Karpas-422 (cell line): ENCODE data around the gene CPLANE1. TPM values are rescaled to one million over a fixed set of nuclear protein-coding genes. Genes with fewer than 3 reads are reported as not detected.
"Not testable (repeated sequence)": the region's sequence is repeated elsewhere in the genome, so short reads cannot be mapped to it uniquely, and the experiment has no call there.

Source experiments
- DNase-seq: peaks from one replicate; pipeline ENCODE4 v3.0.0-alpha.2; 2015
- H2AFZ ChIP-seq: fragments of 200-600 bp; sonication (generic); 2 replicates; pipeline ENCODE4 v1.6.1; 2014; ENCODE audit warnings: antibody characterized with exemption, low read length, mixed read lengths
- H3K27ac ChIP-seq: fragments of 200-600 bp; sonication (generic); 2 replicates; pipeline ENCODE4 v1.5.1; 2014; ENCODE audit warnings: mild to moderate bottlenecking, low read length, moderate library complexity
- H3K27me3 ChIP-seq: fragments of 200-600 bp; sonication (generic); 2 replicates; pipeline ENCODE4 v1.6.1; 2014; ENCODE audit warnings: low read length, mixed read lengths
- H3K36me3 ChIP-seq: fragments of 200-600 bp; sonication (generic); 2 replicates; pipeline ENCODE4 v1.6.1; 2014; ENCODE audit warnings: low read length, mixed read lengths; ENCODE audit not compliant: insufficient read depth
- H3K4me1 ChIP-seq: fragments of 200-600 bp; sonication (generic); 2 replicates; pipeline ENCODE4 v1.6.1; 2014; ENCODE audit warnings: mild to moderate bottlenecking, low read length, mixed read lengths
- H3K4me2 ChIP-seq: fragments of 200-600 bp; sonication (generic); 2 replicates; pipeline ENCODE4 v1.6.1; 2014; ENCODE audit warnings: low read length, low read depth, mild to moderate bottlenecking; ENCODE audit not compliant: poor library complexity, severe bottlenecking
- H3K4me3 ChIP-seq: fragments of 200-600 bp; sonication (generic); 2 replicates; pipeline ENCODE4 v1.5.1; 2014; ENCODE audit warnings: mild to moderate bottlenecking, antibody characterized with exemption, low read length, mixed read lengths
- H3K79me2 ChIP-seq: fragments of 200-600 bp; sonication (generic); 2 replicates; pipeline ENCODE4 v1.6.1; 2014; ENCODE audit warnings: mild to moderate bottlenecking, low read length, mixed read lengths
- H3K9ac ChIP-seq: fragments of 200-600 bp; sonication (generic); 2 replicates; pipeline ENCODE4 v1.6.0; 2014; ENCODE audit warnings: low read length
- H3K9me2 ChIP-seq: fragments of 200-600 bp; sonication (generic), shearing (Covaris generic); replicated peaks from 2 replicates; pipeline ENCODE4 v1.6.0; 2014; ENCODE audit warnings: mild to moderate bottlenecking, low read length, moderate library complexity; ENCODE audit not compliant: insufficient read depth
- H3K9me3 ChIP-seq: fragments of 300-700, 200-600 bp; sonication (generic); 2 replicates; pipeline ENCODE4 v1.6.1; 2014; ENCODE audit warnings: low read length, mixed read lengths
- H4K20me1 ChIP-seq: fragments of 200-600 bp; sonication (generic); 2 replicates; pipeline ENCODE4 v1.6.1; 2014; ENCODE audit warnings: mild to moderate bottlenecking, antibody characterized with exemption, low read length, low read depth; ENCODE audit not compliant: insufficient read depth
- total RNA-seq: library from RNA; depleted of rRNA; stranded (reverse); fragments of >200 nt; shearing (Covaris generic); gene quantifications from 2 replicates; pipeline ENCODE4 v1.2.3, GENCODE V29; 2014; ENCODE audit warnings: low replicate concordance; rRNA removed

The CPLANE1 gene
- total RNA-seq, result 0.04 TPM in 2 replicates

DNA sequence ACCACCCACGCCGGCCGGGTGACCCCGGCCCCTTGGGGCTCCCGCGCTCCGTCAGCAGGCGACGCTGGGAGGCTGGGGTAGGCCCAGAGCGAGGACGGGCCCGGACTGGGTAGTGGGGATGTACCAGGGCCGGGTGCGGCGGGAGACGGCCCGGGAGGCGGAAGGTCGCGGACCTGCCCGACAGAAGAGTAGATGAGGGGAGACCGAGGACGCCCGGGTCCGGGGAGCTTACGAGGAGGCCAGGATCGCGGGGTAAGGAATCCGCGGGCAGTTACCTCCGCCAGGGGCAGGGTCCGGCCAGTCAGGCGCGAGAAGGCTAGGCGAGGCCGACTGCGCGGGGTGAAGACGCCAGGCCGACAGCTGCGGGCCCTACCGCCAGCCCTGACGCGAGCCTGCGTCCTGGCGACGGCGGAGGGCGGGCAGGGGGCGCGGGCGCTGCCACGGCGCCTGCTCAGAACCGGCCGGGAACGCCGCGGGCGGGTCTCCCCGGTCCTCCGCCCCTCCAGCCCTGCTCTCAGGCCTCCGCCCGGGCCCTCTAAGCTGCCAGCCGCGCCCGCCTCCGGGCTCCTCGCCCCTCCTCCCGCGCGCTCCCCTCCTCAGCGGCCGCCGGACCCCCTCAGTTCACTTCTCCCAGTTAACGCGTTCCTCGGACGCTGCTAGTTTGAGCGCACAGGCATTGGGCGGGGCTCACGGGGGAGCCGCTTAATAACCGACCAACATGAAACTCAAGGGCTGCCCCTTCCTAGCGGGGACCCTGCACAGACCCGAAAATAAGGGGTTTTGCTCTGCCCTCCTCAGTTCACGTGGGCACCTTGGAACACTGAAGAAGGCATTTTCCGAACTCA lies at the start of gene CPLANE1:
Gene CPLANE1, minus strand, starts transcription at position 407 of the 845 bp plus-strand sequence. CDS start 1,678 bp downstream, outside the sequence.
- Histone ChIP-seq H3K79me2 (no peaks in the 10 kb centered on the region), H3K9ac (no peak within 1 kb of the TSS), H3K9me2 (no peaks in the 10 kb centered on the region), H2AFZ (no peak within 1 kb of the TSS), H3K9me3 (no peaks in the 10 kb centered on the region), H3K4me1 (no peaks in the 10 kb centered on the region), H3K4me3 (no peak within 1 kb of the TSS), H3K27me3 (no peaks in the 10 kb centered on the region), H4K20me1 (no peaks in the 10 kb centered on the region), H3K27ac (no peak within 1 kb of the TSS), H3K4me2 (no peak within 1 kb of the TSS), H3K36me3 (no peaks in the 10 kb centered on the region)
- DNase-seq, result no peak

DNA sequence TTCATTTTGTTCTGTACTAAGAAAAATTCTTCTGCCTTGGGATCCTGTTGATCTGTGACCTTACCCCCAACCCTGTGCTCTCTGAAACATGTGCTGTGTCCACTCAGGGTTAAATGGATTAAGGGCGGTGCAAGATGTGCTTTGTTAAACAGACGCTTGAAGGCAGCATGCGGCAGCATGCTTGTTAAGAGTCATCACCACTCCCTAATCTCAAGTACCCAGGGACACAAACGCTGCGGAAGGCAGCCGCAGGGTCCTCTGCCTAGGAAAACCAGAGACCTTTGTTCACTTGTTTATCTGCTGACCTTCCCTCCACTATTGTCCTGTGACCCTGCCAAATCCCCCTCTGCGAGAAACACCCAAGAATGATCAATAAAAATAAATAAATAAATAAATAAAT lies 47.1 kb upstream of the CPLANE1 start:
- H3K27me3 ChIP-seq, H3K4me3 ChIP-seq, H3K79me2 ChIP-seq, H3K9me3 ChIP-seq, DNase-seq, H3K9ac ChIP-seq, H2AFZ ChIP-seq, H4K20me1 ChIP-seq, H3K4me2 ChIP-seq, H3K9me2 ChIP-seq, H3K4me1 ChIP-seq, H3K27ac ChIP-seq: not testable (repeated sequence)
- H3K36me3 ChIP-seq, result peaks cover 51% of the 10 kb centered on the region

DNA sequence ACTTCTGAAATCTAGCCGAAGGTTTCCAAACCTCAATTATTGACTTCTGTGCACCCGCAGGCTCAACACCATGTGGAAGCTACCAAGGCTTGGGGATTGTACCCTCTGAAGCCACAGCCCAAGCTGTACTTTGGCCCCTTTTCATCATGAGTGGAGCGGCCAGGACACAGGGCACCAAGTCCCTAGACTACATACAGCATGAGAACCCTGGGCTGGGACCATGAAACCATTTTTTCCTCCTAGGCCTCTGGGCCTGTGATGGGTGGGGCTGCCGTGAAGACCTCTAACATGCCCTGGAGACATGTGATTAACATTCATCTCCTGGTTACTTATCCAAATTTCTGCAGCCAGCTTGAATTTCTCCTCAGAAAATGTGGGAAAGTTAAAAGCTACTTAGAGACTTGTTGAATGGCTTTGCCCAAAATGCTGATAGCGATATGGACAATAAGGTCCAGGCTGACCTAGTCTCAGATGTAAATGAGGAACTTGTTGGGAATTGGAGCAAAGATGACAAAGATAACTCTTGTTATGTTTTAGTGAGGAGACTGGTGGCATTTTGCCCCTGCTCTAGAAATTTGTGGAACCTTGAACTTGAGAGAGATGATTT lies 34.1 kb upstream of the CPLANE1 start:
- H3K9me3 ChIP-seq, result 0 out of 2 replicates have a peak, but pooled peaks cover 3% of the 10 kb centered on the region
- H2AFZ ChIP-seq, result no peak overlapping the region

DNA sequence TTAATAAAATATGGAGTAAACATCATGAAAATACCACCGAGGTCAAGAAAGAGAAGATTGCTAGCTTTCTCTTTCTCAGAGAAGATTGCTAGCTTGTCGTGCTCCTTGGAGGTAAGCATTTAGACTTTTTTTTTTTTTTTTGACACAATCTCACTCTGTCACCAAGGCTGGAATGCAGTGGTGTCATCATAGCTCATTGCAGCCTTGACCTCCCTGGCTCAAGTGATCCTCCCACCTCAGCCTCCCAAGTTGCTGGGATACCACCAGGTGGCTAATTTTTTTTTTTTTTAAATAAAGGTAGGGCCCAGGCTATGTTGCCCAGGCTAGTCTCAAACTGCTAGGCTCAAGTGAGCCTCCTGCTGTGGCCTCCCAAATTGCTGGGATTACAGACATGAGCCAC lies 26.3 kb upstream of the CPLANE1 start:
- Histone ChIP-seq H3K79me2 (no peaks in the 10 kb centered on the region), H3K27ac (no peak overlapping the region), H3K9ac (no peak overlapping the region), H4K20me1 (no peaks in the 10 kb centered on the region), H3K4me2 (no peak overlapping the region), H3K9me3 (0 out of 2 replicates have a peak, but pooled peaks cover 3% of the 10 kb centered on the region), H3K27me3 (no peaks in the 10 kb centered on the region), H2AFZ (no peak overlapping the region), H3K4me1 (no peaks in the 10 kb centered on the region), H3K36me3 (no peaks in the 10 kb centered on the region), H3K4me3 (no peak overlapping the region), H3K9me2 (no peaks in the 10 kb centered on the region)
- DNase-seq, result no peak

More for the DNA sequence above, 34.1 kb upstream of the CPLANE1 start:
- H3K27ac ChIP-seq, result no peak overlapping the region
- no peaks in the 10 kb centered on the region for H3K27me3 ChIP-seq
- H3K9ac ChIP-seq, result no peak overlapping the region
- no peaks in the 10 kb centered on the region for H3K36me3 ChIP-seq
- H3K4me1 ChIP-seq, result no peaks in the 10 kb centered on the region
- no peak for DNase-seq
- H3K9me2 ChIP-seq, result no peaks in the 10 kb centered on the region
- H4K20me1 ChIP-seq, result no peaks in the 10 kb centered on the region
- H3K4me3 ChIP-seq, result no peak overlapping the region
- H3K4me2 ChIP-seq, result no peak overlapping the region
- no peaks in the 10 kb centered on the region for H3K79me2 ChIP-seq

DNA sequence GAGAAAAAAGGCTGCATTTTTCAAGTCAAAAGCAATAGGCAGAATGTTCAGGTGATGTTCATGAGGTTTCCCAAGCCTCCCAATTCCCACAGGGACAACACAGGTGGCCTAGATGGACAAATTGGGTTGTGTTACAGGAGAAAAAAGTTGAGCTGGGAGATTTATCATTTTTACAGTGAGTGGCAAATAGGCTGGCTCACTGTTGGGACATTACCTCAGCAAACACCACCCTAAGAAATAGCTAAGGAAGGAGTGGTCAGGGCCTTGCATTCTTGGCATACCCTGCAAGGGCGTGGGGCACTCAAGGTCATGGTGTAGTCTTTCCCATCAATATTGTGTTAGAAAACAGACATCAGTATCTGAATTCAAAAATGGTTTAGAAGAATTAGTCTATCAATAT lies 23.3 kb upstream of the CPLANE1 start:
- Histone ChIP-seq H3K4me3 (no peak overlapping the region), H3K4me1 (no peaks in the 10 kb centered on the region), H2AFZ (no peak overlapping the region), H3K4me2 (no peak overlapping the region), H3K9me2 (no peaks in the 10 kb centered on the region), H3K27me3 (no peaks in the 10 kb centered on the region), H3K9me3 (no peaks in the 10 kb centered on the region), H3K36me3 (no peaks in the 10 kb centered on the region), H3K27ac (no peak overlapping the region), H4K20me1 (no peaks in the 10 kb centered on the region), H3K79me2 (no peaks in the 10 kb centered on the region), H3K9ac (no peak overlapping the region)
- DNase-seq, result no peak

DNA sequence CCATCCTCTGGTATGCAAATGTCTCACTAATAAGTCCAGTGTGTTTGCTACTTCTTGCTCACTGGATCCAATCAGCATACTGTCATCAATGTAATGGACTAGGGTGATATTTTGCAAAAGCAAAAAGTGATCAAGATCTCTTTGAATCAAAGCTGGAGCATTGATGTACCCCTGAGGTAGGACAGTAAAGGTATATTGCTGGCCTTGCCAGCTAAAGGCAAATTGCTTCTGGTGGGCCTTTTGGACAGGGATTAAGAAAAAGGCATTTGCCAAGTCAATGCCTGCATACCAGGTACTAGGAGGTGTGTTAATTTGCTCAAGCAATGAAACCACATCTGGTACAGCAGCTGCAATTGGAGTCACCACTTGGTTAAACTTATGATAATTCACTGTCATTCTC lies 18.9 kb upstream of the CPLANE1 start:
- not testable (repeated sequence) for H3K27ac ChIP-seq, H3K9me2 ChIP-seq, H3K27me3 ChIP-seq, H4K20me1 ChIP-seq, H3K9me3 ChIP-seq, H3K4me1 ChIP-seq, DNase-seq, H3K9ac ChIP-seq, H3K79me2 ChIP-seq, H3K4me3 ChIP-seq, H2AFZ ChIP-seq, H3K4me2 ChIP-seq, H3K36me3 ChIP-seq

DNA sequence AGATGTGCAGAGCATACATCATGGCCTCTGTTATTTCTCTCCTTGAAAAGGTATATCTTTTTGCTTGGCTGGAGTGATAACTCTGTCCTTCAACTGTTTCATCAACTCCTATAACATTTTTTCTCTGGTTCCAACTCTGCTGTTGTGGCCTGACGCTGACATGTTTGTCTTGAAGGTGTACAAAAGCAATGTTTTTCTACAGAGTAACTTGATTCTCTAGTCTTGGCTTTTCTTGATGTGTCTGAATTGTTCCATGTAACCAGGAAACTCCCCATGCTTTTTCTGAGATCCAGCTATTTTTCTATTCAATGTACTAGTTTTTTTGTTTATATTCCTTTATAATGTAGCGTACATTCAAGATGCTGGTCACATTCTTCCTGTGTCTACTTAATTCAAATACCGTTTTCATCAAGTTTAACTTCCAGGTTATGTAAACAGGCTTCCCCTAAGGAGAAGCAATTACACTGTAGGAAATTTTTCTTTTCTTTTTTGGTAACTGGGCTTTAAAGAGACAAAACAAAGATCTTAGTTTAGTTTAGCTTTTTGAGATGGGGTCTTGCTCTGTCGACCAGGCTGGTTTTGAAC lies 6.7 kb upstream of the CPLANE1 start:
- Histone ChIP-seq H3K9me3 (no peaks in the 10 kb centered on the region), H3K9ac (no peak overlapping the region), H3K4me3 (no peak overlapping the region), H4K20me1 (no peaks in the 10 kb centered on the region), H3K79me2 (no peaks in the 10 kb centered on the region), H3K27ac (no peak overlapping the region), H2AFZ (no peak overlapping the region), H3K4me1 (no peaks in the 10 kb centered on the region), H3K9me2 (no peaks in the 10 kb centered on the region), H3K36me3 (no peaks in the 10 kb centered on the region), H3K4me2 (no peak overlapping the region), H3K27me3 (no peaks in the 10 kb centered on the region)
- DNase-seq, result no peak

DNA sequence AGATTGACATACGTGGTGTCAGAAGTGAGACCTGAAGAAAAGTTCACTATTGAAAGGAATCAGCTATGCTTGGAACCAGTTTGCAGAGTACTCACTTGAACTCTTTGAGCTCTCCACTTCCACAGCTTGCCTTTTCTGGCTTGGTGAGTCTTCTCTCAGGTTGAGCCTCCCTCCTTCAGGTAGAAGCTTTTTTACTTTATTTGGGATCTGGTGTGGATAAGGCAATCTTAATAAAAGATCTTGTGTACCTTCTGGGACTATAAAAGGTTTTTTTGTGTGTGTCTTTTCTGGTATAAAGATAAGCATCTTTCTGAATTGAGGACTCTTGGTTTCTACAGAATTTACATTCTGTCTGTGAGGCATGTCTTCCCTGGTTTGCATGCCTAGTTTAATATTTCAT lies 5.4 kb upstream of the CPLANE1 start:
- no peak for DNase-seq
- no peaks in the 10 kb centered on the region for H3K36me3 ChIP-seq
- H3K79me2 ChIP-seq, result no peaks in the 10 kb centered on the region
- no peaks in the 10 kb centered on the region for H3K4me1 ChIP-seq
- H2AFZ ChIP-seq, result no peak overlapping the region
- no peaks in the 10 kb centered on the region for H4K20me1 ChIP-seq
- H3K4me2 ChIP-seq, result no peak overlapping the region
- no peaks in the 10 kb centered on the region for H3K9me2 ChIP-seq
- no peak overlapping the region for H3K9ac ChIP-seq
- H3K27me3 ChIP-seq, result no peaks in the 10 kb centered on the region
- H3K9me3 ChIP-seq, result no peaks in the 10 kb centered on the region
- no peak overlapping the region for H3K27ac ChIP-seq
- no peak overlapping the region for H3K4me3 ChIP-seq
